Parathyroid adenoma (tissue), 2 donors: ENCODE measurements around the gene DCDC2C.
"Not testable (repeated sequence)": the region's sequence is repeated elsewhere in the genome, so short reads cannot be mapped to it uniquely, and the experiment has no call there.

Experiments used
- H2AFZ ChIP-seq: fragments of 300-600 bp; sonication (generic); one replicate; pipeline ENCODE4 v1.7.0; 2017; ENCODE audit warnings: antibody characterized with exemption, mild to moderate bottlenecking
- H3K27ac ChIP-seq: fragments of 300-600 bp; sonication (generic); one replicate; pipeline ENCODE4 v1.7.0; 2017
- H3K27me3 ChIP-seq: fragments of 300-600 bp; sonication (generic); one replicate; pipeline ENCODE4 v1.7.0; 2017; ENCODE audit warnings: low read length; ENCODE audit not compliant: control insufficient read depth, insufficient read depth
- H3K36me3 ChIP-seq: fragments of 300-600 bp; sonication (generic); one replicate; pipeline ENCODE4 v1.7.0; 2017; ENCODE audit warnings: low read length; ENCODE audit not compliant: control insufficient read depth, insufficient read depth
- H3K4me1 ChIP-seq: fragments of 300-600 bp; sonication (generic); one replicate; pipeline ENCODE4 v1.7.0; 2017; ENCODE audit warnings: control low read depth
- H3K4me2 ChIP-seq: fragments of 300-600 bp; sonication (generic); one replicate; pipeline ENCODE4 v1.7.0; 2017; ENCODE audit warnings: low read length
- H3K4me3 ChIP-seq: fragments of 300-600 bp; sonication (generic); one replicate; pipeline ENCODE4 v1.7.0; 2017; ENCODE audit warnings: low read depth, low read length
- H3K79me2 ChIP-seq: fragments of 300-600 bp; sonication (generic); one replicate; pipeline ENCODE4 v1.7.0; 2017; ENCODE audit warnings: control low read depth
- H3K9ac ChIP-seq: fragments of 300-600 bp; sonication (generic); one replicate; pipeline ENCODE4 v1.7.0; 2017; ENCODE audit warnings: mild to moderate bottlenecking
- H3K9me3 ChIP-seq: fragments of 300-600 bp; sonication (generic); one replicate; pipeline ENCODE4 v1.7.0; 2017; ENCODE audit warnings: low read length; ENCODE audit not compliant: control insufficient read depth
- CTCF ChIP-seq: fragments of 300-600 bp; sonication (generic); IDR thresholded peaks from one replicate; pipeline ENCODE4 v1.7.0; 2017; ENCODE audit warnings: antibody characterized with exemption, mild to moderate bottlenecking
- donor health status: primary hyperparathyroidism.

DCDC2C gene

GRCh38 chr2:3656762-3657721, 46.3 kb upstream of the DCDC2C start:
- Histone ChIP-seq H3K9me3 (no peaks in the 10 kb centered on the region), H3K4me2 (no peak overlapping the region), H3K9ac (no peak overlapping the region), H3K4me3 (no peak overlapping the region), H3K27ac (no peak overlapping the region), H3K27me3 (no peaks in the 10 kb centered on the region), H3K79me2 (no peaks in the 10 kb centered on the region), H2AFZ (no peak overlapping the region), H3K4me1 (peaks cover 1% of the 10 kb centered on the region), H3K36me3 (no peaks in the 10 kb centered on the region)
- TF ChIP-seq CTCF, result no peak

- H3K27ac ChIP-seq, result no peak within 1 kb of the TSS
- no peak within 1 kb of the TSS for H2AFZ ChIP-seq
- TF ChIP-seq CTCF, result no peak
- no peaks in the 10 kb centered on the region for H3K4me1 ChIP-seq
- H3K27me3 ChIP-seq, result no peaks in the 10 kb centered on the region
- no peaks in the 10 kb centered on the region for H3K36me3 ChIP-seq
- H3K79me2 ChIP-seq, result no peaks in the 10 kb centered on the region
- no peak within 1 kb of the TSS for H3K9ac ChIP-seq
- no peaks in the 10 kb centered on the region for H3K9me3 ChIP-seq
- H3K4me2 ChIP-seq, result no peak within 1 kb of the TSS
- no peak within 1 kb of the TSS for H3K4me3 ChIP-seq
Measured at GRCh38 chr2:3657881-3658280, 45.5 kb upstream of the DCDC2C start, which contains the start of gene ALLC. TSS of gene ALLC (plus strand) at chr2:3658200. CDS start at chr2:3671158, 12,958 bp downstream.

- H3K4me3 ChIP-seq, result no peak overlapping the region
- no peaks in the 10 kb centered on the region for H3K27me3 ChIP-seq
- no peak overlapping the region for H3K27ac ChIP-seq
- H3K9me3 ChIP-seq, result no peaks in the 10 kb centered on the region
- H3K4me2 ChIP-seq, result no peak overlapping the region
- TF ChIP-seq CTCF, result no peak
- H3K9ac ChIP-seq, result no peak overlapping the region
- H3K79me2 ChIP-seq, result no peaks in the 10 kb centered on the region
- H3K4me1 ChIP-seq, result no peaks in the 10 kb centered on the region
- H2AFZ ChIP-seq, result no peak overlapping the region
- H3K36me3 ChIP-seq, result no peaks in the 10 kb centered on the region
Measured at GRCh38 chr2:3659447-3660432, 43.6 kb upstream of the DCDC2C start.

GRCh38 chr2:3660640-3661039, 42.7 kb upstream of the DCDC2C start:
- H3K4me2 ChIP-seq, result not testable (repeated sequence)

GRCh38 chr2:3661149-3661660, 42.2 kb upstream of the DCDC2C start:
- no peak overlapping the region for H2AFZ ChIP-seq
- no peaks in the 10 kb centered on the region for H3K79me2 ChIP-seq
- H3K4me3 ChIP-seq, result no peak overlapping the region
- H3K36me3 ChIP-seq, result no peaks in the 10 kb centered on the region
- H3K27me3 ChIP-seq, result no peaks in the 10 kb centered on the region
- H3K9me3 ChIP-seq, result no peaks in the 10 kb centered on the region
- no peak for TF ChIP-seq CTCF
- H3K27ac ChIP-seq, result no peak overlapping the region
- no peaks in the 10 kb centered on the region for H3K4me1 ChIP-seq
- H3K4me2 ChIP-seq, result no peak overlapping the region
- H3K9ac ChIP-seq, result no peak overlapping the region

More at GRCh38 chr2:3660640-3661039, 42.7 kb upstream of the DCDC2C start:
- not testable (repeated sequence) for H3K9ac ChIP-seq, H3K79me2 ChIP-seq, H3K27me3 ChIP-seq, H3K9me3 ChIP-seq, H3K36me3 ChIP-seq, H3K27ac ChIP-seq, H3K4me3 ChIP-seq, H3K4me1 ChIP-seq, H2AFZ ChIP-seq
